ENCODE data around the gene SIGLEC1.

SIGLEC1 gene

DNA sequence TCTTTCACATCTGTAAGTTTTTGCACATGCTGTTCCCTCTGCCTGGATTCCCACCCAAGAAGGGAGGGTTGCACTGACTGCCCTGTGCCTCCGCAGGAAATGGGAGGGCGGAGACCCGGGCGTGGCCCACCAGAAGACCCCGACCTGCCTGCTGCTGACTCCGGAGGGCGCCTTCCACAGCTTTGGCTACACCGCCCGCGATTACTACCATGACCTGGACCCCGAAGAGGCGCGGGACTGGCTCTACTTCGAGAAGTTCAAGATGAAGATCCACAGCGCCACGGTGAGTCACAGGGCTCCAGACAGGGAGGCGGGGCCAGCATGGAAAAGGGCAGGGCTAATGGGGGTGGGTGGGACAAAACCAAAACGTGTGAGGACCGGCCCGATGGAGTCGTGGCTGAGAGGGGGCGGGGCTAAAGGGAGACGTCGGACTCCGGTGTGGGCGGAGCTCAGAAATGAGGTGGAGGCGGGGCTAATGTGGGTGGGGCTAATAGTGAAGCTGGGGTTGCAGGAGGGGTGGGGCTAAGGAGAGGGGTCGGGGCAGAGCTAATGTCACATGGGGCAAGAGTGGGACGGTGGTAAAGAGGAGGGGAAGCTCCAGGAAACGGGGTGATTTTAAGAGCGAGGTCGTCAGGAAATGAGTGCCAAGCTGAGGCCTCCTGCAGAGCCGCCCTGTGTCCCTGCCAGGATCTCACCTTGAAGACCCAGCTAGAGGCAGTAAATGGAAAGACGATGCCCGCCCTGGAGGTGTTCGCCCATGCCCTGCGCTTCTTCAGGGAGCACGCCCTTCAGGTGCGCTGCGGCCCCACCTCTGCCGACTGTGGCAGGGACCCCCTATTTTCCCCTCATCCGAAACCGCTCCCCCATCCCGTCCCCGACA is 32.6 kb upstream of the SIGLEC1 start:
- no peak for DNase-seq

GRCh38 chr20:3744037-3744436 is 31.6 kb upstream of the SIGLEC1 start:
- DNase-seq: no peak

- DNase-seq: no peak
Measured at GRCh38 chr20:3743251-3743650, 30.9 kb upstream of the SIGLEC1 start.

DNA sequence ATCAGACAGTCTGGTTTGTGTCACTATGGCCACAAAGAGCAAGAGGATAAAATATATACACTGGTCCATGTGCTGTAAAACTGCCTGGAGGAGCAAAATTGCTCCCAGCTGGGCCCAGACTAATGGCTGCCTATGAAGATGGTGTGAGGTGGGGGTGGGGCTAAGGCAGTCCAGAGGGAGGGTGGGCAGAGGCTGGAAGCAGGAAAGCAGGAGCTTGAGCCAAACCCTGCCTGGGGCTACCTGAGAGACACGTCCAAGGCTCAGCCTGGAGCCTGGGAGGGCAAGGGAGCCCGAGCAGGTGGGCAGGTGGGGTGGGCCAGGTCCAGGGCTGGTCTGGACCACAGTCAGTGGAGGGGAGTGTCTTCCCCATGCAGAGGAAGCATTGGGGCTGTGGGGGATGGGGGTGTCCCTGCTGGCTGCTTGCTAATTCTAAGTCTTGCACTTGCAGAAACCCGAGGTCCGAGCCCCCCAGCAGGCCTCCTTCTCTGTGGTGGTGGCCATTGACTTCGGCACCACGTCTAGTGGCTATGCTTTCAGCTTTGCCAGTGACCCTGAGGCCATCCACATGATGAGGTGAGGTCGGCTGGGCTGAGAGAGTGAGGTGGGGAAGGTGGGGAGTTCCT is 29.5 kb upstream of the SIGLEC1 start:
- no peak for DNase-seq

GRCh38 chr20:3740615-3741301 is 28.4 kb upstream of the SIGLEC1 start:
- DNase-seq: no peak

DNA sequence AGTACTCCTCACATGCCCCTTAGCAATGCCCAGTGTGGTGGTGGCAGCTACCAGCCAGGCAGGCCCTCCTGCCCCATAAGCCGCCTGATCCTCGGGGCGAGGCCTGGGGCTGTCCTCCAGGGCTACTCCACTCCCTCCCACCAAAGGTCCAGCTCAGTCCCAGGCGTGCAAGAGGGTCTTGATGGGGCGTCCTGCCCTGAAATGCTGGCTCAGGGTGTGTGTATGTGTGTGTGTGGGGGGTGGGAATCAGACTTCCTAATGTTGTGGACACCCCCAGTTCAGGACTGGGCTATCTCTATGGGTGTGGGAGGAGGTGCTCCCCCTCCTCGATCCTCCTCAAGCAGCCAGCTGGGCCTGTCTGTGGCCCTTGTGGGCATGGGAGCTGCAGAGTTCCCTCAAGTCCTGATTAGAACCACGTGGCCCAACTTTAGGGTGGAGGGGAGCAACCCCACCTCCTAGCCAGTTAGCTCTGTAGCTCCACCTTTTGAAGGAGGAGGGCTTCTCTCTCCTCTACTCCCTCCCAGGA is 27.6 kb upstream of the SIGLEC1 start:
- no peak for DNase-seq

DNA sequence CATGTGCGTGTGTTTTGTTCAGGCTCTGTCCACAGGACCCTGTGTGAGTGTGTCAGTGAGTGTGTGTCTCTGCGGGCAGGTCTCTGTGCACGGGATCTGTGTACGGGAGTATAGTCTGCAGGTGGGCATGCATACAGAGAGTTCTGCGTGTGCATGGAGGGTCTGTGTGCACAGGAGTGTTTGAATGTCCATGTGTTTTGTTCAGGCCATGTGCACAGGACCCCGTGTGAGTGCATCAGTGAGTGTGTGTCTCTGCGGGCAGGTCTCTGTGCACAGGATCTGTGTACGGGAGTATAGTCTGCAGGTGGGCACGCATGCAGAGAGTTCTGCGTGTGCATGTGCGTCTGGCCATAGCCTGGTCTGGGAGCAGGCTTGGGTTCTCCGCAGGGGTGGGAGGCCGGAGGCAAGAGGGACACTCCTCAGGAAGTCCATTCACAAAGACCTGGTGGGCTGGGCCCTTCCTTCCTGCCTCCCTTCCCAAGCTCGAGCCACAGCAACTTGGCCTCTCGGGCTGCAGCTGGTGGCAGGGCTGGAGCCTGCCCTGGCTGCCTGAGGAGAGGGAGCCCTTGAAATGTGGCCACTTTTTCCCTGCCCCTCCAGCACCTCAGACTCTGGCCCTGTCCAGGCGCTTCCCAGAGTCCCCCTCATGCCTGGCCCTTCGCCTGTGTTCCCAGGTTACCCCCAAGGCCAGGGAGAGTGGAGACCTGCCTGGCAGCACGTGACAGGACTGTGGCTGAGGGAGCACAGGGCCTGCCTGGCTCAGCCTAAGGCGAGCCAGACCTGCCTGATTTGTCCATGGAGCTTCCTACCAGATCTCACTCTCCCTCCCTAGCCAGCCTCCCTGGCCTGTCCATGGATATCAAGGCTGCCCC is 26.9 kb upstream of the SIGLEC1 start:
- no peak for DNase-seq

GRCh38 chr20:3738111-3739053 is 26.0 kb upstream of the SIGLEC1 start:
- no peak for DNase-seq

- no peak for DNase-seq
Measured at GRCh38 chr20:3735768-3736167, 23.4 kb upstream of the SIGLEC1 start.

GRCh38 chr20:3734111-3734843 is 21.9 kb upstream of the SIGLEC1 start:
- no peak for DNase-seq

- DNase-seq: no peak
Measured at GRCh38 chr20:3733119-3733995, 21.0 kb upstream of the SIGLEC1 start.

DNA sequence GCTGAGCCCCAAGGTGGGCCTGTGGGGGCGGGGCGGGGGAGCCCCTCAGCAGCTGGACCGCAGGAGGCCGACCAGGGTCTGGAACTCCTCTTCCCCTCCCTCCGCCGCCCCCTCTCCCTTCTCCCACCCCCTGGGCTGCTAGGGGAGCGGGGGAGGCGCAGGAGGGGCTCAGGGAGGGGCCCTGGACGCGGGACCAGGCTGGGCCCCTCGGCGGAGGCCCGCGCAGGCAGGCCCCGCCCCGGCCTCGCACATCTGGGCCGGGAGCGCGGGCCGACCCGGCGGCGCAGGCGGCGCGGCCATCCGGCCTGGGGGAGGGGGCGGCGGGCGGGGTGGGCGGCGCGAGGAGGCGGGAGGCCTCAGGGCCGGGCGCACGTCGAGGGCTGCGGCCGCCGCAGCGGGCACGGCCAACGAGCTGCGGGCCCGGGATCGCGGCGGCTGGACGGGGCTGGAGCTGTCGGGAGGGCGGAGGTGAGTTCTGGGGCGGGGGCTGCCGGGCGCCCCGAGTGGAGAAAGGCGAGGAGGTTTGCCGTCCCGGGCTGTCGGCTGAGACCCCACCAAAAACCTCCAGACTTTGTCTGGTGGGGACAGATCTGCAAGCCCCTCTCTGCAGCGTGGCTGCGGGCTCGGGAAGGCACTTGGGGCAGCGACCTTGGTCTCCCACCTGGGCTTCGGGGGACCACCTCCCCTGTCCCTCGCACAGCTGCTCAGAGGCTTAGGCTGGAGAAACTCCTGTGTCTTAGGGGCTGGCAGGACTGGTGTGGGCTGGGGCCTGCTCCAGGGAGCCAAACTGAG is 20.1 kb upstream of the SIGLEC1 start, which contains the start of gene HSPA12B:
Gene HSPA12B (plus strand): TSS at position 359 of the 792 bp plus-strand sequence. CDS start 5,990 bp downstream, outside the sequence.
- DNase-seq: peak; percentile 64

DNA sequence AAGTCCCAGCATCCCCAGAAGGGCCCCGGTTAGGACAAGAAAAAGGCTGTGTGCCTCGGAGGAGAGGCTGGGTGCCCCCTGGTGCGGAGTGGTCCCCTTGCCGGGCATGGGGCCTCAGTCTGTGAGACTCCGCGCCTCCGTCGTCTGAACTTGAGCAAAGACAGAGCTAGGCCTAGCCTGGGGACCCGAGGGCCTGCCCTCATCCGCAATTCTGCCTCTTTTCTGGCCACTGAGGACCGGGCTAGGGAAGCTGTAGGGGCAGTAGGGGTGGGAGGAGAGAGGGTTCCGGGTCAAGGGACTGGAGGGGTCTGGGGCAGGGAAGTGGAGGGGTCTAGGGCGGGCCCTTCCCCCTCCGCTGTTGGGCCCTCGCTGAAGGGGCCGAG is 19.5 kb upstream of the SIGLEC1 start:
- no peak for DNase-seq

DNA sequence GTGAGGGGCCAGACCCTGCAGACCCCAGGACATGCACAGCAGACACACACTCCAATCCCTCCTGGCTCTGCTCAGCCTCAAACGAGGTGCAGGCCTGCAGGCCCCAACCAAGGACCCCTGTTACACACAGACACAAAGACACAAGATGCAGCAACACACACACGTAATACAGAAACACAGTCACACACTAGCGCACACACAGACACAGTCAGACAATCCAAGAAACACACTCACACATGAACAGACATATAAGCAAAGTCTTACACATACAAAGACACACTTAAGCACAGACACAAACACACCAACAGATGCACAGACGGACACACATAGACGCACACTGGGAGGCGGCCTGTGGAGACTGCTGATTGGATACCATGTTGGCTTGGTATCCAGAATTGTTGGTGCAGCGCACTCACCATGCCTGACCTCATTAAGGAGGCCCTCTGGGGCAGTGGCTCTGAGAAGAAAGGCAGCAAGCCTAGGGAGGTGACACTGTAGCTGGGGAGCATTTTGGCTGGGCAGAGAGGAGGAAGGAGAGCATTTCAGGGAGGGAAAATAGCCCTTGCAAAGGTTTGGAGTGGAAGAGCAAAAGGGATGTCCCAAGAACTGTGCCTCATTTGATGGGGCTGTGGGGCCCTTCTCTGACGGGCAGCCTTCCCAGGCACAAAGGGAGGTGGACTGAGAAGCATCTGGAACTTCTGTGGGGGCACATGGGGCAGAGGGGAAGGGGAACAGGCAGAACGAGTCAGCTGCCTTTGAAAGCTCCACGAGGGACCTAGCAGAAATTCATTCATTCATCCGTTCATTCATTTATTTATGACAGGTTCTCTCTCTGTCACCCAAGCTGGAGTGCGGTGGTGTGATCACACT is 18.6 kb upstream of the SIGLEC1 start:
- no peak for DNase-seq

- no peak for DNase-seq
Measured at GRCh38 chr20:3729811-3730540, 17.6 kb upstream of the SIGLEC1 start.

- no peak for DNase-seq
Measured at GRCh38 chr20:3729378-3729777, 17.0 kb upstream of the SIGLEC1 start.
